NCI-H526 (cell line): Measurements from ENCODE around the gene TRPC4.
A peak's percentile ranks its signal among the peaks of the same experiment; 100 is the strongest.

ENCODE experiments used
- DNase-seq, 2 experiments: peaks; one replicate each; lab custom pipeline; 2025; lab: John Stamatoyannopoulos, UW

TRPC4 gene

DNA sequence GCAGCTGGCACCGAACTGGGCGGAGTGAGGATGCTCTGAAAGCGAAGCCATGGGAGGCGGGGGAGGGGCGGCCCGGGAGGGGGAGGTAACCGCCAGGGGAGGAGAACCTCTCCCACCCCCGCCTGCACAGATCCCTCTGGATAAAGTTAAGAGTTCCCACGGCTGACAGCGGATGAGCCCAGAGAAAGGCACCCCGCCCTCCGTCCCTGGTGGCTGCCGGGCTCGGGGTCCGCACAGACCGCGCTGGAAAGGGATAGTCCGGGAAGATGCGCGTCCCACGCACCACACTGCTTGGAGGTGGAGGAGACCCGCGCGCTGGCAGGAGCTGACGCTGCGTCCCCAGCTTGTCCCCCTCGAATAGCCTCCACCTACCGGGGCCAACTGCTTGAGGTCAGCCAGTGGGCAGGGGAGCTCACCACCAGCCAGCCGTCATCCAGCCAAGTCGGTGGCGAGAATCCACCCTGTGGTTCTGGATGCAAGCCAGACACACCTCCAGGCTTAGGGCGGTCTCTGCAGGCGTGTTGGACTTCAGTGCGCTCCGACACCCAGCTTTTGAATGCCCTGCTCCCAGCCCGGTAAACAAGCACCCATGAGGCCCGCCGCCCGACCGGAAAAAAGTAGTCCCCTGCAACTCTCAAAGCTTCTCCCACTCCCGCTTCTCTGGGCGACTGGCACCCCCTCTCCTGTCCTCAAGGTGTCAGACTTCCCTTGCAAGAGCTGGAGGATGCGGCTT, at the start of gene TRPC4:
Gene TRPC4 (minus strand): TSS at position 17 of the 733 bp plus-strand sequence. CDS start 86,439 bp downstream, outside the sequence.
- DNase-seq = peak; percentile 66 to 75

DNA sequence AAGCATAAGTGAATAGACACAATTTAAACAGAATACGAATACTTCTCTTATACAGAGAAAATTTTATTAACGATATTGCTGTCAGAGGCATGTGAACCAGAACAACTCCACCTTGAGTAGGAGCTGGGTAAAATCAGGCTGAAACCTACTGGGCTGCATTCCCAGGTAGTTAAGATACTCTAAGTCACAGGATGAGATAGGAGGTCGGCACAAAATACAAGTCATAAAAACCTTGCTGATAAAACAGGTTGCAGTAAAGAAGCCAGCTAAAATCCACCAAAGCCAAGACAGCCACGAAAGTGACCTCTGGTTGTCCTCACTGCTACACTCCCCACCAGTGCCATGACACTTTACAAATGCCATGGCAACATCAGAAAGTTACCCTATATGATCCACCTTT, 49.2 kb upstream of the TRPC4 start:
- no peak for DNase-seq

DNA sequence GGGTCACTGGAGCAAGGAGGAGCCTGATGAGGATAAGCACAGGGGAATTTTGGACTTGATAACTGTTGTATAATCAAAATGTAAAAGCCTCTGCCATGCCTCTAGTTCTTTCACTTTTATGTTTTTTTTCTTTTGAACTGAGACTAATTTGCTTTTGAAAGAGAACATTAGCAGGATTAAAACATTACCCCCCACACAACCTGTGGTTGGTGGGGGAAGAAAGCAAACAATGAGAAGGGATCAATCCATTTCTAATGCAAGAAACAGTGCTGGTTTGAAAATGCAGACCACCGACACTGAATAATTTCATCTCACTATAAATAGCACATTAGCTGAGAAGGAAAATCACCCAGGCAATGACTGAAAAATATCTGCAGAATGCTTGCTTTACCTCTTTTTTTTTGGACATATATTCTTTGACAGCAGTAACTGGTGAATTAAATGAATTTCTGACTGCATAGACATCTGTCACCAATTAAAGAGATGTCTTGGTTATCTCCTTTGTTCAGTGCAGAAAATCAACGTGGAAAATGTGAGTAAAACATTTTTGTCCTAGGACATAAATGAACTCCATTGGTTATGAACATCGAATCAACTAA, 48.6 kb upstream of the TRPC4 start:
- DNase-seq = no peak

DNA sequence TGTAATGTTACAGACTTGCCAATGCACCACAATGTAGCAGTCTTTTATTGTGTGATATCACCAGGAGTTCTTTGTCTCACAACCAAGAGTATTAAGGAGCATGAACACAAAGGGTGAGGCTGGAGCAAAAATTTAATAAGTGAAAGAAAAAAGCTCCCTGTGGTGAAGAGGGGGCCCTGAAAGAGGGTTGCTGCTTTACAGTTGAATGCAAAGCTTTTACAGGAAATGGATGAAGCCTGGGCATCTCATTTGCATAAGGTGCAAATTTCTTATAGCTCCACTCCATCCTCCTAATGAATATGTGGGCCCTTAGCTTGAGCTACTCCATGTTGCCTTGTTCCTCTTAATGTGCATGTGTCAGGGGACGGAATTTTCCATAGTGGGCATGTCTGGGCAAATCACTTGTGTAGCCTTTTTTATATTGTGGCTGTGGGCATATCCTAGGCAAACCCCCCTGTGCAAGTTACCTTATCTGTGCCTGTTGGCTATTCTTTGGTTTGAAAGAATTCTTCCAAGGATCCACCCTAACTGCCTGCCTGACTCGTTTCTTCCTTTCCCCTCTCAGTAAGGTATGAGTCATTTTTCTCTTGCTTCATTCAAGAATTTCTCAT, 45.3 kb upstream of the TRPC4 start:
- peak; percentile 14 to 38 for DNase-seq

DNA sequence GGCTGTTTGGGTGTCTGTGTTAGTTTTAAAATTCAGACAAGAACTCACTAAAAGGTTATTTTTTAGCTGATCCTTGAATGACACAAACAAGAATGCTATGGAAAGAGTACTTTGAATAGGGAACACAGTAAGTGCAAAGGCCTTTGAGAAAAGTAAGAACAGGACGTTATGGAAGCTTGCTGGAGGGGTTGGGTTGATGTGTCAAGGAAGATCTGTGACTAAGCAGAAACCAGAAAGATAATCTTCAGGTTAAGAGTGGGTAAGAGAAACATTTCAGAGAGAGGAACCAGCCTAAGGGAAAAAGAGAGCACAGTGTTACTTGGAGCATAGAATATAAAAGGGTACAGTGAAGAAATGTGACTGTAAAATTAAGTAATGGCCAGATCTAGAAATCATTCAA, 41.2 kb upstream of the TRPC4 start:
- DNase-seq = no peak

DNA sequence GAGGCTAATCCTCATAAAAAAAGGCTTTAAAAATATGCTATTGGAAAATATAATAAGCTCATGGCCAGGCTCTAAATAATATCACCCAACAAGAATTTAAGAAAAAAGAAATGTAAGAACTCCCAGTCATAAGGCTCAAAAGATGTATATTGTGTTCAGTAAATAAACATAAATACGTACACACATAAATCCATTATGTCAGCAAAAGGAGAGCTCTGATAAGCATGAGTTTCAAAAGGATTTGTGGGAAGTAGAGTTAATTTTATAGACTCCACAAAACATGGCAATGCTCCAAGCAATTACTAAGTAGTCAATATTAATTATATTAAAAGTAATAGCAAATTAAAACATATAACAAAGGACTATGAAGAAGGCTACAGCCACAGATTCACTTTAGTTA, 37.3 kb upstream of the TRPC4 start:
- no peak for DNase-seq

DNA sequence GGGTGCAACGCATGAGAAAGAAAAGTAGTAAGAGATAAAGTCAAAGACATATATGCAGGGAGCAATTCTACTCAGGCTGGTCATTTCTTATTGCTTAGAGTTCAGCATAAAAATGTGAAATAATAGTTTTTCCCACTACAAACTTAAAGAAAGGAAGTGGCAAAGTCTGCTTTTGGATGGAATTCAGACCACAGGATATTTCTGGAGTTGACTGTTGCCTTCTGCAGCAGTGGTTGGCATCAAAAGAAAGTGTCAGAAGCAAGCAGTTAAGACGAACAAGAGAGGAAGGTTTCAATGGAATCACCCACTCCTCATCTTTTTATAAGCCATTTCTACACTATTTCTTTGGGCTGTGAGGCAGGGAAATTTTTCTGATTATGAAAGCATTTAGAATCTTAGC, 36.2 kb upstream of the TRPC4 start:
- no peak for DNase-seq

DNA sequence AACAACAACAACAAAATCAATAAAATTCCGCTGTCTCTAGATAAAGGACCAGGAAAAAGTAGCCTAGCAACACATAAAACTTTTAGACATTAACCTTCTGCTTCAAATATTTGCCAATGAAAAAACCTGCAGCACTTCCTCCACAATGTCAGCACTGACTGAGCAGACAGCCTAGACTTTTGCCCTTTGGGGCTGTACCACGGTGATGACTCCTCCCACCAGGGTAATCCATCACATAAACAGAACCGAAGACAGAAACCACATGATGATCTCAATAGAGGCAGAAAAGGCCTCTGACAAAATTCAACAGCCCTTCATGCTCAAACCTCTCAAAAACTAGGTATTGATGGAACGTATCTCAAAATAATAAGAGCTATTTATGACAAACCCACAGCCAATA, 30.2 kb upstream of the TRPC4 start:
- DNase-seq = no peak

DNA sequence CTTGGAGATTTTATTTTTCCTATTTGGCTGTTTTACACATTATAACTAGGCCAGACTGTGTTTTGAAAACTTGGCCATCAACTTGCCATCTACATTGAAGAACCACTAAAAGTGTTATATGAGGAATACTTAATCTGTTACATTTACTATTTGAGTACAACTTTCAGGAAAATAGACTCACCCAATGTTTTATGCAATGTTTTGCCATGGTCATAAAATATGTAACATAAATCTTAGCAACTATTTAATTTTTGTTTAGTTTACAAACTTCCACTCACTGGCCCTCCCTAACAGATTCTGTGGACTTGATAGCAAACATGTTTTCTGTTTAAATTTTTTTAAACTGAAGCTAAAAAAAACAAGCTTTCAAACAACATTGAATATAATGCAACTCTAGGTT, 23.7 kb upstream of the TRPC4 start:
- DNase-seq = no peak

DNA sequence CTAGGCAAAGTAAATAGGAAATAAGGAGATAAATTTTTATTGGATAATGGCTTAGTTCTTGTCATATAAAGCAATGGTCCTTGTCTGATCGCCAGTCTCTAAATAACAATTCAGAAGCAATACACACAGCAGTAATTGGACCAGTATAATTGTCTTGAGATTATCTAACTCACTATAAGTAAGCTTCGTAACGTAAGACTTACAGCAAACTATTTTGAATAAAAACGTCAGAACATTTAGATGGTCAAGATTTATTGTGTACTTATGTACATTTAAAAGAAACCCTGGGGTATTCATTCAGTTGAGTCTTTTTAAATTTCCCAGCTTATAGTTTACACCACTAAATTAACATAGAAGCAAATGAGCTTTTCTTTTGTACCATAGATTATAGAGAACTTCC, 20.2 kb upstream of the TRPC4 start:
- no peak for DNase-seq

DNA sequence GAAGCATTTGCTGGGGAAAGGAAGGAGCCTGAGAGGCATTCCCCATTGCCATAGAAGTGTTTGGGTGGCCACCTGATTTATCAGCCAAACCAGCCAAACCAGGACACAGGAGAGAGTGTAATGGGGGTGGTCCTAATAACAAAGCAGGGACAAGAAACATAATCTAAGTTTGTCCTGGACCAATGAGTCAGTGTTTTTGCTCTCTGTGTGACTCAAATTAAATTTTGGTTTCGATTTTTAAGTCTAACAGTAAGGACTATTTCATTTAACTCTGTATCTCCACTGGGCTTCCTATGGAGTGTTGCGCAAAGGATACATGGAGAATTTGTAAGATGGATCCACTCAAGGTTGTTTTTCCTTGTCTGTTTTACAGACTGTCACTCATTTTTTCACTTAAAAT, 19.5 kb upstream of the TRPC4 start:
- DNase-seq = no peak

DNA sequence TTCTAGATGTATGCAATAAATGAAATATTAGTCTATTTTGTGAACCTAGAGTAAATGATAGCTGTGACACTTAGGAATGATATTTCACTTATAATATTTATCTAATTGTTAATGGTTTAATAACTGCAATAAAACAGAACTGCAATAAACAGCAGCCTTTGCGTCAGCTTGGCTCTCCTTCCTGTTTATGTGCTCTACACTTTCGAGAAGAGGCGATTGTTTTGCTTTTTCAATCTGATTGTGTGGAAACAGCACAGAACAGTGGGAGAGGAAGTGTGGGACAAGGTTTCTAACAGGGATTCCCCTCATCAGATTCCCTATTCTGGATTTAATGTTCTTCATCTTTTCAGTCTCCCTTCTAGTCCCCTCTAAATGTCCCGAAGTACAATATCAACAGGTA, 17.3 kb upstream of the TRPC4 start:
- DNase-seq = no peak

DNA sequence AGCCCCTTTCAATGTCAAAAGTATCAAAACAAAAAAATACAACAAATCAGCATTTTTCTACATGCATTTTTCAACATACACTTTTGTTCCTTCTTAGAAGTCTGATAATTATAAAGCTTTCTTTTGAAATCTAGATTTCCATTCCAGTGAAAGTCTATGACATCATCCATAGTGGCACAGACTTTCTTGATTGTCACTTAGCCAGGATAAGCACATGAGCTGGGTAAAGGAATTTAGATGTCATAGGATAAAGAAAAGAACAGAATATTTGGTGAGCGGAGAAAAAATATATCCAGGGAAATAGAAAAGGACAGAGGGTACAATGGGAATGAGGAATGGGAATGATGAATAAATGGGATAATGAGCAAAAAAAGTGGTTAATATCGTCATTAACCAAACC, 15.1 kb upstream of the TRPC4 start:
- no peak for DNase-seq

DNA sequence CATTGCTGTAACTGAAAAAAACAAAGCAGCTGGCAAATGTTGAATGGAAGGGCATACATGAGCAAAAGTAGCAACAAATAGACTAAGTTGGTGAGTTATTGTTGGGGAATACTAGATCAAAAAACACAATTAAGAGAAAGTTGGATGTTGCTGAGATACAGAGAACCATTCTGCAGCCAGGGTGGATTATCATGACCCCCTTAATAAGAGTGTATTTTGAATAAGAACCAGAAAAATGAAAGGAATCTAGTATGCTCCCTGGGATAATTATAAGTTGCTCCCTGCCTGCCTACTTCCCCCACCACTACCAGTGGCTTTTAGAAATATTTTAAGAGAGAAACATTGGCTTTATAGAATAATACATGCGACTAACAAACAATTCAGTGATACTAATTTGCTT, 14.5 kb upstream of the TRPC4 start:
- DNase-seq = no peak

DNA sequence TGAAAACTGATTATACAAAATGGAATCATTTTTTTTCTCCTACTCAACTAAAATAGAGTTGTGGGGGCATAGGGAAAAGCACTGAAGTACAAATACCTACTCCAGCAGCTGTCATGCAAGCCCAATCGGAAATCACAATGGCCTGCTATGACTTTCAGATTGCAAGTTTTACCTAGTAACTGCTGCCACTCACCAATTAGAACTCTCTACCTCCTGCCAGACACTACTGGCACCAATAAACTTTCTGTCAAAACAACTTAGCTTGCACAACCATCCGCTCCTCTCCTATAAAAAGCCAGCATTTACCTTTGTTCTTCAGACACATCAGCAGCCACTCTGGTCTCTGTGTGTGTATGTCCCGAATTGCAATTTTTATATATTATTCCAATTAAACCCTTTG, 9.3 kb upstream of the TRPC4 start:
- DNase-seq = peak in 1 of 2 experiments; percentile 2

DNA sequence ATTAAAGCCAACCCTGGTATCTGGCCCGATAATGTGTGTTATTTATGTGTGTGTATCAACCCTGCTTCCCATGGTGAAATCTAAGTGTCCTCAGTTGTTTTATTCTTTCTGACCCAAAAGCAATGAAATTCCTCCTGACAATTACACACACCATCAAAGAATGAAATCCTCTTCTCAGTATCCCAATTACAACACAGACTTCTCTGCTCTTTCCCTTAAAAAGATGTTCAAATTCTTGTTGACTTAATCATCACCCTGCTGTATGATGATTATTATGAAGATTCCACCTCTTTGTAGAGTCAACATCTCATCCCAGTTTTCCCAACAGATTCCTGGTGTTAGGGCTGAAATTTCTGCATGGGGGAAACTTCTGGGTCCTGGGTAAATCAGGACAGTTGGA, 8.9 kb upstream of the TRPC4 start:
- no peak for DNase-seq

DNA sequence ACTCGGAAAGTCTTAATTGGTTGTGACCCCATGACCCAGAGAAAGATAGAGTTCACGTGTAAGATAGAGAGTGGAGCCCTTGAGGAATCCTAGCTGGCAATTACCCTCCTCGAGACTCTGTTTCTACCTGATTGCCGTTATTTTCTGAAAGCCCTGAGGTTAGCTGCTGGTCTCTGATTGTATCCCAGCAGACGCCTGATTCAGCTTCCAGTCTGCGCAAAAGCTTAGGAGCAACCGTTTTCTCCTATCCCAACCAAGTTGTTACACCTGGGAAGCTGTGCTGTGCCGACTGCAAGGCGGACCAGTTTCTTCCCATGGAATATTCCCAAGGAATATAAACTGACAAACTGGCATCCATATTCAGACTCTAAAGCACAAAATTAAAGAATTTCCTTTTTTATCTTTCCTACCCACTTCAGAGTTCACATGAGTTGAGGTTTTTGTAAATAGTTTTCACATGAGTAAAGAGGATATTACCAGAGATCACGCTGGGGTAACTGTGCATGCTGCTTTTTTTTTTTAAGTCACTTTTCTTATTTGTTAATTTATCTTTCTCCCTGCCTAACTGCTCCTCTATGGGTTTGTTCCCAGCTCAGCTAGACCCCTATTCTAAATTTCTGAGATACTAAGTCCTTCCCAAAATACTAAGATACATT, 1.5 kb upstream of the TRPC4 start:
- no peak for DNase-seq

DNA sequence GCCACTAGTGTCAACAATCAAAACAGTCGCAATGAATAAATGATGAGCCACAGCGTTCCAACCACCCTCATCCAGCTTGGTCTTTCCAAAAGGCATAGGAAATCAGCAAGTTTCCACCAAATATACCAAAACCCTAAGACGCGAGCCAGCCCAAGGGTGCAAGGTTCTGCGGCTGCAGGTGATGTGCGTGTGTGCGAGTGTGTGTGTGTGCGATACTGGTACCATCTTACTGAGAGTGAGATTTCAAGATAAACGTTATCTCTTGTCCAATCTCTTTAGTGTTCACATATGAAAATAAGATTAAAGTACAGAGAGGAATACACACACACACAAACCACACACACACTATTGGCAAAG, 895 bp upstream of the TRPC4 start:
- DNase-seq = no peak

DNA sequence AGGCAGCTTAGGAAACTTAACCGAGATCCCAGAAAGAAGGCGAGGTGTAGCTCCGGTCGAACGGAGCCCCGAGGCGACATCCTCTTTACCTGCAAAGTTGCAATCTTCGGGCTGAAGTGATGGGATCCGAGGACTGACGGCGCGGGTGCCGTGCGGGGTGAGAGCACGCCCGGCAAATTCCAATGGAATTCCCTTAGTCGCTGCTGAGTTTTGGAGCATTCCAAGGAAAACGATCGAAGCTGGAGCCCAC, 141 bp downstream of the TRPC4 start:
- DNase-seq = no peak

DNA sequence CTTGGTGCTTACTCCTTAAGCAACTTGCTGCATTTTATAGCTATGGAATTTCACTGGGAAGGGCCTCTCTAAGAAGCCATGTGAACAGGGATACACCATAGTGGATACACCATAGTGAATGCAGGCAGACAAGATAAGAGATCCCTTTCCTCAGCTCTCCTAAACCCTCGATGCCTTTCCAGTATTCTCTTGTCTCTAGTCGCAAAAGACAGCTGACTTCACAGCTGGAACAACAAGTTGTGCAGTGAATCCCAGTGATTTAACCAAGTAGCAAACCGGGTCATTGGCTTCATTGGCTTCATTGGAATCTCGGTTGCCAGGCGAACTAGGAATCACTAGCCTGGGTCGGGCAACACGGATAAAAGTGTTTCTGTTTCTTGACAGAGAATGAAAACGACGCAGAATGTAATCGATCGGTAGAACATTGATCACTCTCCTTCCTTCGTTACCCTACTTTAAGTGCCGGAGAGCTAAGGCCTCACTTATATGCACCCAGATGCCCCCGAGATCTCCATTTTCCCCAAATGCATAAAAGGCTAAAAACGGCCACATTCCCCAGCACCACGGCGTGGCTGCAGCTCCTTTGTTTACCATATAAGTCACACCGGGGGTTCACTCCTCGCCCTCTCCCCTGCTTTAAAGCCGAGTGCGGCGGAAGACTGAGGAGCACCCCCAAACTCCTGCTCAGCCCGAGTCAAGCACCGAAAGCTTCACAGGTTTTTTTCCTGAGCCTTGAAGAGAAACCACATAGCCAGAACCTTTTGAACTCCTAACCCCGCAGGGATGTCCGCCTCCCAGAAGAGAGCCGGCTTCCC, 674 bp downstream of the TRPC4 start:
- peak in 1 of 2 experiments; percentile 26 for DNase-seq

DNA sequence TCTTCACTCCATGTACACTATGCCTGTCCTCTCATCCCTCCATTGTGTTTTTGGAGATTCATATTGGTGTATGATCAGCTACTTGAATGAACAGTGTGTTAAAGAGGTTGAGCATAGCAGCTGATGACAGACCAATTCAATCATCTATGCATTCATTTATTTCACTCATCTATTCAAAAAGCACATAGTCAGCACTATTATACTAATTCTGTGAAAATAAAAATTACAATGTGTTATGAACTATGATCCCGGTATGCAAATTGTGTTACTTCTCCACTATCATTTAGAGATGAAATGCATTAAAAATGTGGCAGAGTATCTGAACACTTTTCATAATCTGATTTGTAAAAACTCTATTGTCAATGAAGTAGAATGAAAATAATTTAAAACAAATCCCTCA, 5.9 kb downstream of the TRPC4 start:
- DNase-seq = no peak

DNA sequence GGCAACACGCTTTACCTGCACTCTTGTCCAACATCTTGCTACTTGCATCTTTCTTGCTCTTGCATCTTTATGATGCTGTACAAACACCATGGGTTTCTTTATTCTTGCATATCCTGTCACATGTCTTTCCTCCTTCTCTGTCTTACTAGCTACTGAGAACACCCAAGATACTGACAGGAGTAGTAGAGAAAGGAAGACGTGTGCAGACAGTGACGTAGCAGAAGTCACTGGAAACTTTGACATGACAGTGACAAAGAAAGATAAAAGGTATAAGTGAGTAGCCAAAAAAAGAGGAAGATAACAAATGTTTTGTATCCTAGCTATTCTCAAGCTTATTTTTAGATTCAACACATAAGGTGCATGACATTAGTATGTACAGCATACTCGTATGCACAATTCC, 34.2 kb downstream of the TRPC4 start:
- no peak for DNase-seq

DNA sequence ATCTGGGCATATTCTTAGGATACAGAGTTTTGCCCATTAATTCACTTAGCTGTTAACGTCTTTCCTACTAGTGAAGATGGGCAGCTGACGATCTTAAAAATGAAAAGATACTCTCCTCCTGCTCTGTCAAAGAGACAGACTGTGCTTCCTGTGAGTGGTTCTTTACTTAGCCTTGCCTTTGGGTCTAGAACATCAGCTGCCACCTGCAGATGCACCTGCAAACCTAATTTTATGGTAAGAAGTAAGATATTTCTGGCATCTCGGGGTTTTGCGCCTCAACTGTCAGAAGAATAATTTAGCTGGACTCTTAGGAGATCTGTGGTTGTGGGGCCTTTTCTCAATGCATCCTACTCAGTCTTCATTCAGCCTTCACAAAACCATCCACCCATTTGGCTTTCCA, 36.2 kb downstream of the TRPC4 start:
- DNase-seq = no peak
